CD14-positive monocyte (primary cell): ENCODE data around the gene DUSP8. TPM values are rescaled to one million over a fixed set of nuclear protein-coding genes. Genes with fewer than 3 reads are reported as not detected.

Experiments
- DNase-seq, 3 donors: peaks; one replicate each; pipeline ENCODE4 v3.0.0-alpha.2; 2011 to 2022
- H2AFZ ChIP-seq: 2 replicates; pipeline ENCODE4 v1.6.0; 2012; ENCODE audit warnings: mild to moderate bottlenecking, low read depth, low read length, inconsistent platforms; ENCODE audit not compliant: insufficient read depth, poor library complexity, severe bottlenecking
- H3K27ac ChIP-seq, 2 donors: 1 replicate in 1 of 2; 2 replicates in 1 of 2; pipeline ENCODE4 v1.5.1; 2012 to 2013; ENCODE audit warnings: low read length in 2 of 2, control low read depth in 1 of 2, inconsistent platforms in 1 of 2, low read depth in 1 of 2, mild to moderate bottlenecking in 1 of 2
- H3K27me3 ChIP-seq, 2 donors: one replicate each; pipeline versions ENCODE4 v1.6.0 to v1.6.1; 2011 to 2013; ENCODE audit warnings: low read length in 2 of 2; ENCODE audit not compliant: control insufficient read depth in 2 of 2, insufficient read depth in 2 of 2
- H3K36me3 ChIP-seq, 2 donors: replicated peaks in 1 of 2; 1 replicate in 1 of 2; 2 replicates in 1 of 2; pipeline versions ENCODE4 v1.5.1 to v1.6.1; 2012 to 2013; ENCODE audit warnings: low read length in 2 of 2, control low read depth in 1 of 2, inconsistent platforms in 1 of 2, mild to moderate bottlenecking in 1 of 2; ENCODE audit not compliant: insufficient read depth in 2 of 2, control insufficient read depth in 1 of 2
- H3K4me1 ChIP-seq, 2 donors: 1 replicate in 1 of 2; 2 replicates in 1 of 2; pipeline versions ENCODE4 v1.5.1 to v1.6.1; 2012 to 2013; ENCODE audit warnings: low read length in 2 of 2, control low read depth in 1 of 2, inconsistent platforms in 1 of 2, mild to moderate bottlenecking in 1 of 2, moderate library complexity in 1 of 2; ENCODE audit not compliant: insufficient read depth in 2 of 2, control insufficient read depth in 1 of 2
- H3K4me2 ChIP-seq: replicated peaks from 2 replicates; pipeline ENCODE3; 2012; ENCODE audit warnings: low read length, moderate library complexity, mild to moderate bottlenecking; ENCODE audit not compliant: poor library complexity, severe bottlenecking; ENCODE audit errors: extremely low read depth
- H3K4me3 ChIP-seq, 3 experiments: fragments of 200-600 bp in 1 of 3; sonication (generic) in 1 of 3; replicated peaks in 1 of 3; 1 replicate in 2 of 3; 2 replicates in 1 of 3; pipeline ENCODE4 v1.5.1; 2011 to 2013; ENCODE audit warnings: low read length in 3 of 3, mild to moderate bottlenecking in 3 of 3, control low read depth in 2 of 3, low read depth in 2 of 3, inconsistent platforms in 1 of 3, moderate library complexity in 1 of 3
- H3K79me2 ChIP-seq: 2 replicates; pipeline ENCODE4 v1.6.0; 2012; ENCODE audit warnings: mild to moderate bottlenecking, control low read depth, inconsistent platforms, low read length, moderate library complexity; ENCODE audit not compliant: insufficient read depth
- H3K9ac ChIP-seq: 2 replicates; pipeline ENCODE4 v1.6.0; 2017; ENCODE audit warnings: low read length, mild to moderate bottlenecking; ENCODE audit not compliant: insufficient read depth, poor library complexity, severe bottlenecking
- H3K9me3 ChIP-seq, 2 donors: replicated peaks in 1 of 2; 1 replicate in 1 of 2; 2 replicates in 1 of 2; pipeline versions ENCODE4 v1.5.1 to v1.6.1; 2012 to 2013; ENCODE audit warnings: low read length in 2 of 2, control low read depth in 1 of 2; ENCODE audit not compliant: control insufficient read depth in 1 of 2, insufficient read depth in 1 of 2
- H4K20me1 ChIP-seq: 2 replicates; pipeline ENCODE4 v1.6.0; 2012; ENCODE audit warnings: mild to moderate bottlenecking, low read length, control low read depth, moderate library complexity; ENCODE audit not compliant: insufficient read depth
- H3K27ac Mint-ChIP-seq, 7 donors: one replicate each; pipeline ENCODE4 v1.8.0; 2020; ENCODE audit warnings: mild to moderate bottlenecking in 7 of 7, mixed read lengths in 7 of 7, moderate library complexity in 6 of 7, inconsistent platforms in 2 of 7
- H3K27me3 Mint-ChIP-seq, 3 donors: one replicate each; pipeline ENCODE4 v1.8.0; 2021 to 2022; ENCODE audit warnings: low read depth in 3 of 3, mild to moderate bottlenecking in 3 of 3, mixed read lengths in 3 of 3, moderate library complexity in 3 of 3, inconsistent platforms in 1 of 3
- H3K36me3 Mint-ChIP-seq, 2 donors: one replicate each; pipeline ENCODE4 v1.8.0; 2020; ENCODE audit warnings: mixed read lengths in 2 of 2, inconsistent platforms in 1 of 2, mild to moderate bottlenecking in 1 of 2
- H3K4me1 Mint-ChIP-seq: one replicate; pipeline ENCODE4 v1.8.0; 2020; ENCODE audit warnings: mild to moderate bottlenecking, mixed read lengths
- H3K4me3 Mint-ChIP-seq, 2 donors: one replicate each; pipeline ENCODE4 v1.8.0; 2020; ENCODE audit warnings: mild to moderate bottlenecking in 2 of 2, mixed read lengths in 2 of 2, moderate library complexity in 1 of 2
- H3K9me3 Mint-ChIP-seq, 7 donors: one replicate each; pipeline ENCODE4 v1.8.0; 2020 to 2022; ENCODE audit warnings: mixed read lengths in 7 of 7, mild to moderate bottlenecking in 6 of 7, moderate library complexity in 6 of 7, inconsistent platforms in 2 of 7
- WGBS: methylation state at CpG from one replicate; pipeline ENCODE4 v1.1.5; 2013; ENCODE audit warnings: missing lambda C conversion rate; ENCODE audit not compliant: insufficient coverage; 5-methylcytosine and 5-hydroxymethylcytosine counted together
- intact Hi-C, 2 donors: fragments of 100-400 bp; cut with micrococcal nuclease; formaldehyde crosslinking; loops; one replicate each; pipeline versions ENCODE4 v1.15.0 to v1.15.1; 2023
- polyA plus RNA-seq, 3 donors: library from polyadenylated mRNA; depleted of rRNA in 1 of 3; unstranded in 2 of 3; stranded (reverse) in 1 of 3; fragments of 300-500 nt in 2 of 3; fragments of >200 nt in 1 of 3; fragmentation: Illumina TruSeq in 2 of 3; gene quantifications; 1 replicate in 2 of 3; 2 replicates in 1 of 3; pipeline ENCODE4 v1.2.3, GENCODE V29; 2012 to 2021
- TF ChIP-seq, protein P1 (sequence below): fragments of 200-600 bp; IDR thresholded peaks from one replicate; pipeline ENCODE4 v1.8.0; 2022; ENCODE audit warnings: antibody characterized with exemption, mild to moderate bottlenecking

DUSP8 gene
- polyA plus RNA-seq, 3 donors: 0.61 TPM; not detected in 2

- intact Hi-C loops: loop anchor here (5.0 to 10.0 kb wide), 3 partner anchors 262 to 372 kb away; no protein-coding TSS in a partner anchor
- no peaks in the 10 kb centered on the region for H3K36me3 ChIP-seq
- H3K4me1 ChIP-seq: peaks cover 6 to 24% of the 10 kb centered on the region in 2 donors
- TF ChIP-seq, protein P1, sequence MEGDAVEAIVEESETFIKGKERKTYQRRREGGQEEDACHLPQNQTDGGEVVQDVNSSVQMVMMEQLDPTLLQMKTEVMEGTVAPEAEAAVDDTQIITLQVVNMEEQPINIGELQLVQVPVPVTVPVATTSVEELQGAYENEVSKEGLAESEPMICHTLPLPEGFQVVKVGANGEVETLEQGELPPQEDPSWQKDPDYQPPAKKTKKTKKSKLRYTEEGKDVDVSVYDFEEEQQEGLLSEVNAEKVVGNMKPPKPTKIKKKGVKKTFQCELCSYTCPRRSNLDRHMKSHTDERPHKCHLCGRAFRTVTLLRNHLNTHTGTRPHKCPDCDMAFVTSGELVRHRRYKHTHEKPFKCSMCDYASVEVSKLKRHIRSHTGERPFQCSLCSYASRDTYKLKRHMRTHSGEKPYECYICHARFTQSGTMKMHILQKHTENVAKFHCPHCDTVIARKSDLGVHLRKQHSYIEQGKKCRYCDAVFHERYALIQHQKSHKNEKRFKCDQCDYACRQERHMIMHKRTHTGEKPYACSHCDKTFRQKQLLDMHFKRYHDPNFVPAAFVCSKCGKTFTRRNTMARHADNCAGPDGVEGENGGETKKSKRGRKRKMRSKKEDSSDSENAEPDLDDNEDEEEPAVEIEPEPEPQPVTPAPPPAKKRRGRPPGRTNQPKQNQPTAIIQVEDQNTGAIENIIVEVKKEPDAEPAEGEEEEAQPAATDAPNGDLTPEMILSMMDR: no peak
- Mint-ChIP-seq H3K27ac (no peak overlapping the region), H3K36me3 (no peaks in the 10 kb centered on the region), H3K4me1 (no peaks in the 10 kb centered on the region), H3K27me3 (peaks cover 61 to 75% (median 63%) of the 10 kb centered on the region in 3 donors), H3K9me3 (peaks cover 8 to 19% (median 15%) of the 10 kb centered on the region in 7 donors), H3K4me3 (peak overlapping the region; percentile 45 to 72)
- no peaks in the 10 kb centered on the region for H4K20me1 ChIP-seq
- no peak overlapping the region for H3K27ac ChIP-seq
- peak overlapping the region; percentile 60 for H3K4me2 ChIP-seq
- H3K79me2 ChIP-seq: no peaks in the 10 kb centered on the region
- no peak overlapping the region for H3K9ac ChIP-seq
- peaks cover 27 to 57% of the 10 kb centered on the region in 2 donors for H3K27me3 ChIP-seq
- DNase-seq: no peak
- peaks cover 12 to 20% of the 10 kb centered on the region in 2 donors for H3K9me3 ChIP-seq
- WGBS: 8% methylated on average over 7 of the region's 7 CpGs
- peak overlapping the region in 1 of 3 experiments; percentile 50 for H3K4me3 ChIP-seq
- H2AFZ ChIP-seq: no peak overlapping the region
These were observed 1.8 kb upstream of the DUSP8 start for GRCh38 chr11:1573903-1574237.

DNA sequence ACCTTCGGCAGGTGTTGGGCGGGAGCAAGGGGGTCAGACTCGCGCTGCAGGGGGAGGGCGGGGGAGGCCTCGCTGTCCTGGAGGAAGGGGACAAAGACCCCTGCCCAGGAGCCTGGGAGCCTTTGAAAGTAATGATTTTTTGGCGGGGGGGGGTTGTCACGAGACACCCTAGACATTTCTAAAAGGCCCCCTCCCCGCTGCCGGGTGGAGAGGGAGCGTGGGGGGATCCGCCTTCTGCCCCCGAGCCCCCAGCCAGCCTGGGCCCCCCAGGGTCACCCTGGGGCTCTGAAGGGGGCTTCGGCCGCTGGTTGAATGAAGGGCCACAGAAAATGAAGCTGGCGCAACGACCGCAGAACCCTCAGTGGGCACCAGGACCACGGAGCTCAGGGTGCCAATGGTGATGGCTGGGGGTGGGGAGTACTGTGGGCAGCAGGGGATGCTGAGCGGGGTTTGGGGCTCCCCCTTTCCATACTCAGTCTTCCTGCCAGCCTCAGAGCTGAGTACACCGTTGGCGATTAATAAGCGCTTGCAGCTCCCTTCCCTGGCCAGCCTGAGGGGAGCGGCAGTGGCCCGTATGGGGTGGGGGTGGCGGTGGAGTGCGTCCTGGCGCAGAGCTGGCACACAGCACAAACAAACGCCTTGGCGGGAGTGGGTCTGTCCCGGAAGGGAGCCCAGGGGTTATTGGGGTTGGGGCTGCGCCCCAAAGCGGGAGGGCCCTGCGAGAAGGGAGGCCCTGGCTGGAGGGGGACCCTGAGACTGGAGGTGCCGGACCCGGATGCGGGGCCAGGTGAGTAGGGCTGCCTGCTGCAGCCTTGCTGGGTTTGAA, 1.2 kb upstream of the DUSP8 start:
- peak overlapping the region; percentile 65 for H2AFZ ChIP-seq
- peaks cover 6 to 24% of the 10 kb centered on the region in 2 donors for H3K4me1 ChIP-seq
- H3K27ac ChIP-seq: no peak overlapping the region
- DNase-seq: no peak
- no peaks in the 10 kb centered on the region for H3K79me2 ChIP-seq
- H3K36me3 Mint-ChIP-seq: no peaks in the 10 kb centered on the region
- H3K27ac Mint-ChIP-seq: peak overlapping the region in 3 of 7 donors; percentile 30 to 65 (median 58)
- H3K4me2 ChIP-seq: peak overlapping the region; percentile 68
- peaks cover 6 to 14% of the 10 kb centered on the region in 2 donors for H3K9me3 ChIP-seq
- 6% methylated on average over 21 of the region's 37 CpGs for WGBS
- TF ChIP-seq, protein P1: no peak
- H3K27me3 ChIP-seq: peaks cover 27 to 61% of the 10 kb centered on the region in 2 donors
- H3K27me3 Mint-ChIP-seq: peaks cover 62 to 78% (median 66%) of the 10 kb centered on the region in 3 donors
- no peak overlapping the region for H3K4me3 ChIP-seq
- H3K36me3 ChIP-seq: no peaks in the 10 kb centered on the region
- H4K20me1 ChIP-seq: no peaks in the 10 kb centered on the region
- H3K9me3 Mint-ChIP-seq: peaks cover 3 to 14% (median 9%) of the 10 kb centered on the region in 7 donors
- H3K9ac ChIP-seq: no peak overlapping the region
- intact Hi-C loops: loop anchor here (5.0 to 10.0 kb wide), 3 partner anchors 261 to 371 kb away; no protein-coding TSS in a partner anchor
- no peaks in the 10 kb centered on the region for H3K4me1 Mint-ChIP-seq
- peak overlapping the region; percentile 45 to 72 for H3K4me3 Mint-ChIP-seq
